Endothelial cell (in vitro differentiated cells): ENCODE data around the gene PYROXD2. TPM values are rescaled to one million over a fixed set of nuclear protein-coding genes. Genes with fewer than 3 reads are reported as not detected.

Experiments used
- DNase-seq: peaks from one replicate; pipeline ENCODE4 v3.0.0; 2021; ENCODE audit warnings: low spot score
- H3K27ac Mint-ChIP-seq: one replicate; pipeline ENCODE4 v1.8.0; 2021; ENCODE audit warnings: mixed read lengths, inconsistent platforms; ENCODE audit not compliant: unreplicated experiment
- H3K27me3 Mint-ChIP-seq: one replicate; pipeline ENCODE4 v1.8.0; 2021; ENCODE audit warnings: mild to moderate bottlenecking, moderate library complexity, mixed read lengths, inconsistent platforms; ENCODE audit not compliant: unreplicated experiment
- H3K36me3 Mint-ChIP-seq: one replicate; pipeline ENCODE4 v1.8.0; 2021; ENCODE audit warnings: mild to moderate bottlenecking, low read depth, mixed read lengths, inconsistent platforms; ENCODE audit not compliant: unreplicated experiment
- H3K4me1 Mint-ChIP-seq: one replicate; pipeline ENCODE4 v1.8.0; 2021; ENCODE audit warnings: mild to moderate bottlenecking, mixed read lengths, inconsistent platforms; ENCODE audit not compliant: unreplicated experiment
- H3K4me3 Mint-ChIP-seq: one replicate; pipeline ENCODE4 v1.8.0; 2021; ENCODE audit warnings: mild to moderate bottlenecking, mixed read lengths, inconsistent platforms; ENCODE audit not compliant: unreplicated experiment
- H3K9me3 Mint-ChIP-seq: one replicate; pipeline ENCODE4 v1.8.0; 2021; ENCODE audit warnings: mixed read lengths, inconsistent platforms; ENCODE audit not compliant: unreplicated experiment
- total RNA-seq: library from RNA; stranded (reverse); fragmentation: NEBNext Ultra II Directional; extraction: Animal tissue kit (Norgen Biotek cat#: 25700); gene quantifications from one replicate; pipeline ENCODE4 v1.2.1, GENCODE V29; 2021; ENCODE audit not compliant: unreplicated experiment
- TF ChIP-seq, protein P1 (sequence below): fragments of 200-600 bp; sonication (generic); IDR thresholded peaks from one replicate; pipeline ENCODE4 v1.5.0; 2021; ENCODE audit warnings: antibody characterized with exemption; ENCODE audit not compliant: unreplicated experiment

PYROXD2 gene
- total RNA-seq, 1 donor from 2014 or later, result 5.8 TPM

DNA sequence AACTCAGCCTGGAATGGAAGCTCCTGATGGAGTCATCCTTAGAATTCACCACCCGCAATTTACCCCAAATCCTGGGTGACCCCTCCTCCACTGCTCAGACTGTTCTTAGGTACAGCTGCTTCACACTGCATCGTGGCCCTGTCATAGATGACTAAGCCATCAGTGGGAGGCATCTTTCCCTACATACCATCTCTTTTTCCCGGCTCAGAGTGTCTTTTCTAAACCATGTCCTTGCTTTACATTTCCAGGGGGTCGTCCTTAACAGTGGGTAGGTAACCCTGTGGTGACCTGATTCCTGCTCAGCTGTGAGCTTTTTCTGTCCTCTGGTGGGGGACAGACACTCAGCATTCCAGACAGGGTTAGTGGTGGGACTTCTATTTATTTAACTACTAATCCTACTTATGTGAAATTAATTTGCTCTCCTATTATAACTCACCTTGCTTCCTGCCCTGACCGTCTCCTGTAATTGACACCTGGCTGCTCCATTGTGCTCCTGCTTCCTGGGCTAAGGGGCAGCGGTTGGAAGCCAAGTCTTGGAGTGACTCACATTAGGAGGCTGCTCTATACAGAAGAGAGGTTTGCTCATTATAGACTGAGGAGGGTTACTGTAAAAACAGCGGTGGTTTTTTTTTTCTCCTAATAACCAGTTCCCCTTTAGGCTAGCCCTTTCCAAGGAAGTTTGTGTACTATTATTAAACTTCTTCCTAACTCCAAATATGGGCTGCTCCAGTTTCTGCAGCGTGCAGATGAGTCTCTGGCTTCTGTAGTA is 40.6 kb downstream of the PYROXD2 start:
- H3K4me1 Mint-ChIP-seq, result peaks cover 15% of the 10 kb centered on the region
- peaks cover 3% of the 10 kb centered on the region for H3K36me3 Mint-ChIP-seq
- no peak for DNase-seq
- no peak overlapping the region for H3K27ac Mint-ChIP-seq
- H3K4me3 Mint-ChIP-seq, result no peak overlapping the region
- H3K9me3 Mint-ChIP-seq, result no peaks in the 10 kb centered on the region
- H3K27me3 Mint-ChIP-seq, result peaks cover 2% of the 10 kb centered on the region
- TF ChIP-seq, protein P1, sequence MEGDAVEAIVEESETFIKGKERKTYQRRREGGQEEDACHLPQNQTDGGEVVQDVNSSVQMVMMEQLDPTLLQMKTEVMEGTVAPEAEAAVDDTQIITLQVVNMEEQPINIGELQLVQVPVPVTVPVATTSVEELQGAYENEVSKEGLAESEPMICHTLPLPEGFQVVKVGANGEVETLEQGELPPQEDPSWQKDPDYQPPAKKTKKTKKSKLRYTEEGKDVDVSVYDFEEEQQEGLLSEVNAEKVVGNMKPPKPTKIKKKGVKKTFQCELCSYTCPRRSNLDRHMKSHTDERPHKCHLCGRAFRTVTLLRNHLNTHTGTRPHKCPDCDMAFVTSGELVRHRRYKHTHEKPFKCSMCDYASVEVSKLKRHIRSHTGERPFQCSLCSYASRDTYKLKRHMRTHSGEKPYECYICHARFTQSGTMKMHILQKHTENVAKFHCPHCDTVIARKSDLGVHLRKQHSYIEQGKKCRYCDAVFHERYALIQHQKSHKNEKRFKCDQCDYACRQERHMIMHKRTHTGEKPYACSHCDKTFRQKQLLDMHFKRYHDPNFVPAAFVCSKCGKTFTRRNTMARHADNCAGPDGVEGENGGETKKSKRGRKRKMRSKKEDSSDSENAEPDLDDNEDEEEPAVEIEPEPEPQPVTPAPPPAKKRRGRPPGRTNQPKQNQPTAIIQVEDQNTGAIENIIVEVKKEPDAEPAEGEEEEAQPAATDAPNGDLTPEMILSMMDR, result no peak

DNA sequence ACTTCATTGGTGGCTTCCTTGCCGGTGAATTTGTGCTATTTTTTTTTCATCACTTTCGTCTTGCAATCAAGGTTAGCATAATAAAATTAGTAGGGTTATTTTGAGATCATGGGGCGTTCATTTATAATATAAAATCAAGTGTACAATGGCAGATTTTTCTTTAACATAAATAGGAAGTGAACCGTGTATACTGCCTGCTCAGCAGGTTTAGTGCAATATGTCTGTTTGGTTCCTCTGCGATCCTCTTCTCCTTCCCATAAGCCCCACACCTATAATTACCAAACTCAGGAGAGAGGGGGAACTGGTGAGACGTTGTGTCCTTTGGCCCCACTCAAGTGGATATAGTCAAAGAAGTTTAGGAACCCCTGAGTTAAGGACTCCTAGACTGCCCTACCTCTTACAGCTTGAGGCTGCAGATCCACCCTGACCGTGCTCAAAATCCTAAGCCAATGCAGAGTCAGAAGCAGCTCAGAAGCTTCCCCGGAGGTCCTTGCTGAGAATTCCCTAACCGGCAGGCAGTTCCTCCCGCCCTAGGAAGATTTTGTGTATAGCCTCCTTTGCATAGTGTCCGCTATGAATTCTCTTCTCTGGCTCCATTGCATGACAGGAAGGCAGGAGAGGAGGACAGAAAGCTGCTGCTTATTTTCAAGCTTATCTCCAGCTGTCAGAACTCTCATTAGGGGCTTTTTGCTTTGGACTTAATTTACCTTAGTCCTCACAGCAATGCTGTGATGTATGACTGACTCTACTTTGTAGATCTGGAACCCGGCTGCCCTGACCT is 41.5 kb downstream of the PYROXD2 start:
- Mint-ChIP-seq H3K9me3 (no peaks in the 10 kb centered on the region), H3K27ac (no peak overlapping the region)
- TF ChIP-seq, protein P1, result no peak

DNA sequence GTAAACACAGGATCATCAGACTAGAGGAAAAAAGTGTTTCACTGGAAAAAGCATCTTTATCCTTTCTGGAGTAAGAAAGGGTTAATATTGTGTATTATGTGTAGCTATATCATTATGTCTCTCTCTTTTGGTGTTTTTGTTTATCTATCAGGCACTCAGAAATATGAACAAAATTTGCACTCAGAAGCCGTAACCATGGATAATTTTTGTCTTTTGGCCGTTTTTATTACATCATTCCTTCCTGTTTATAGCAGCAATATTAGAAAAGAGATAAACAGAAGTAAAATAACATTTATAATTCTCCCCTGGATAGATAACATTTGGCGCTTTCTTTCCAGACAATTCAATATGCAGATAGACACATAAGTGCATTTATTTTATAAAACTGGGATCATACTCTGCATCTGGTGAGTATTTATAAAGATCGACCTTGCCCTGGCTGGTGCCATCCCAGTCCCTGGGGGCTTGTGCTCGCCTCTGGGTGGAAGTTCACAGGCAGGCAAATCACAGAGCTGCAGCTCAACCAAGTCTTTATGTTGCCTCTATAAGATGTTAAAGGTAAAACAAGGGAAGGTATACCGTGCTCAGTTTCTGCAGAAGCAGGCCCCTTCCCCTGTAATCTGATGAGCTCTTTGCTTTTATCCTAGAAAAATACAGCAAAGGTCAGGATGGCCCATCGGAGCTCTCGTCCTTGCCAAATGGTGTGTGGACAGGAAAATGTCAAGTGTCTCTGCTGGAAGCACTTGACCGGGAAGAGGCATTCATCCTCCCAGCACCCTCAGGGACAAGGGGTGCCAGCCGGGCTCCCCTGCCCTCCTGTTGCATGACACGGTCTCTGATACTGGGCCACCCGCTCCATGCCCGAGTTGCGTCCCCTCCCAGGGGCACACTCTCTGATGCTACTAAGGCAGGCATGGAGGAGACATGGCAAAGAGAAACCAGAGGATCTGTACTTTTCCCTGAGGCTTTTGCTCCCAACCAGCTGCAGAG is 43.9 kb downstream of the PYROXD2 start:
- Mint-ChIP-seq H3K4me1 (peaks cover 22% of the 10 kb centered on the region), H3K36me3 (peaks cover 5% of the 10 kb centered on the region), H3K27me3 (peaks cover 1% of the 10 kb centered on the region), H3K27ac (no peak overlapping the region), H3K9me3 (no peaks in the 10 kb centered on the region), H3K4me3 (no peak overlapping the region)
- TF ChIP-seq, protein P1, result no peak
- no peak for DNase-seq

More for the DNA sequence above, 41.5 kb downstream of the PYROXD2 start:
- peaks cover 5% of the 10 kb centered on the region for H3K36me3 Mint-ChIP-seq
- H3K27me3 Mint-ChIP-seq, result peaks cover 2% of the 10 kb centered on the region
- no peak for DNase-seq
- no peak overlapping the region for H3K4me3 Mint-ChIP-seq
- H3K4me1 Mint-ChIP-seq, result peaks cover 15% of the 10 kb centered on the region

DNA sequence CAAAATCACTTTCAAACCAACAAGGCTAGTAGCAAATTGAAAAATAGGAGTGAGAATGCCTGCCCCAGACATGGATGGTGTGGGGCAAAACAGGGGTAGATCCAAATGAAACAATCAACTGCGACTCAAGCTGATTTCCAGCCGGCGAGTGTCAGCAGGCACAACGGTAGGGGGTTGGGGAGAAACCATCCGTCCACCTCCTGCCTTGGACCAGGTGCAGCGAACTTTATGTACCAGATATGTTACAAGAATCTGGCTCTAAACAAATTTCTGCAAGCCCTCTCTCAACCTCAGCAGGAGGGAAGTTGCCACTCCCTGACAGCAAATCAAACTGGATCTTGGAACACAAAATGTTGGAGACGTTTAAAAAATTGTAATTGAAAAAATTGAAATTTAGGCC is 45.2 kb downstream of the PYROXD2 start:
- H3K4me3 Mint-ChIP-seq, result no peak overlapping the region

More for the DNA sequence above, 45.2 kb downstream of the PYROXD2 start:
- peaks cover 1% of the 10 kb centered on the region for H3K27me3 Mint-ChIP-seq
- H3K9me3 Mint-ChIP-seq, result no peaks in the 10 kb centered on the region
- TF ChIP-seq, protein P1, result no peak
- H3K36me3 Mint-ChIP-seq, result peaks cover 5% of the 10 kb centered on the region
- no peak for DNase-seq
- H3K4me1 Mint-ChIP-seq, result peaks cover 23% of the 10 kb centered on the region
- H3K27ac Mint-ChIP-seq, result no peak overlapping the region
